GM23248 (cell line): ENCODE results near the gene SERPIND1.

Source experiments
- EZH2 ChIP-seq: fragments of 200-600 bp; sonication (generic); IDR thresholded peaks from 2 replicates; pipeline ENCODE4 v1.6.1; 2018; ENCODE audit warnings: antibody characterized with exemption, mild to moderate bottlenecking; ENCODE audit not compliant: insufficient read depth, poor library complexity, severe bottlenecking
- EZH2phosphoT487 ChIP-seq: fragments of 200-600 bp; sonication (generic); IDR thresholded peaks from 2 replicates; pipeline ENCODE4 v1.6.1; 2018; ENCODE audit warnings: antibody characterized with exemption, moderate library complexity, mild to moderate bottlenecking, low read depth; ENCODE audit not compliant: insufficient read depth

DNA sequence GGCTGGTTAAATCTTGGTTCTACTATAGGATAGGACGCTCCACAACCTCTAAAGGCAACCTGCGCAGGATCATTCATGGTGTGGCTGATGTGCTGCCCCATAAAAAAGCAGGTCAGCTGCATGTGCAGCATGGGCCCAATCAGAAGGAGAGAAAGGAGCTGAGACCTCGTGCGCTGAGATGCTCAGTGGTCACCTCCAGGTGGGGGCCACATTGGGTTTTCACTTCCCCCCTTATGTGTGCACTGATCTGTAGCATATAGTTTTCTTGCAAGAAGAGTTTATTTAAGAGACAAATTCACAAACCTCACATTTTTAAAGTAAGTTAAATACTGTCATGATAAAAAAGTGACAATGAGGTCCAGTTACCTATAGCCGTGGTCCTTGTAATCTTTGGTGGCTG, 24.3 kb downstream of the SERPIND1 start:
- no peak for TF ChIP-seq EZH2phosphoT487
- no peak for TF ChIP-seq EZH2
